Vagina (tissue), 2 donors: ENCODE results near the gene FBXL7. TPM values are rescaled to one million over a fixed set of nuclear protein-coding genes. Genes with fewer than 3 reads are reported as not detected.

Experiments
- DNase-seq, 2 donors: peaks; one replicate each; pipeline ENCODE4 v3.0.0-alpha.2; 2017; ENCODE audit errors: extremely low spot score in 2 of 2
- H3K27ac ChIP-seq: fragments of 200-600 bp; sonication (generic); one replicate; pipeline ENCODE4 v1.5.1; 2019
- H3K27me3 ChIP-seq: fragments of 200-600 bp; sonication (generic); one replicate; pipeline ENCODE4 v1.5.1; 2019
- H3K36me3 ChIP-seq, 2 donors: fragments of 200-600 bp; sonication (generic); one replicate each; pipeline ENCODE4 v1.5.1; 2017 to 2019
- H3K4me1 ChIP-seq: fragments of 200-600 bp; sonication (generic); one replicate; pipeline ENCODE4 v1.5.1; 2019
- H3K4me3 ChIP-seq, 2 donors: fragments of 200-600 bp; sonication (generic); 1 replicate in 1 of 2; 2 replicates in 1 of 2; pipeline ENCODE4 v1.5.1; 2016 to 2019
- H3K9me3 ChIP-seq: fragments of 200-600 bp; sonication (generic); one replicate; pipeline ENCODE4 v1.5.1; 2019
- POLR2A ChIP-seq, 2 donors: fragments of 450-650 bp; IDR thresholded peaks; one replicate each; pipeline ENCODE4 v1.6.1; 2017; ENCODE audit warnings: antibody characterized with exemption in 2 of 2, mild to moderate bottlenecking in 2 of 2, moderate library complexity in 2 of 2
- POLR2AphosphoS5 ChIP-seq, 2 donors: sonication (generic); formaldehyde crosslinking; IDR thresholded peaks; one replicate each; pipeline ENCODE4 v1.9.0; 2017; ENCODE audit warnings: antibody characterized with exemption in 2 of 2, mild to moderate bottlenecking in 2 of 2, low read depth in 1 of 2; ENCODE audit not compliant: insufficient read depth in 1 of 2
- intact Hi-C: fragments of 100-400 bp; cut with DNase I; formaldehyde crosslinking; loops from one replicate; pipeline ENCODE4 v1.15.1; 2023
- total RNA-seq: library from RNA; depleted of rRNA; stranded (reverse); fragments of >200 nt; gene quantifications from one replicate; pipeline ENCODE4 v1.2.3, GENCODE V29; 2016
- TF ChIP-seq, protein P1 (sequence below), 3 experiments: fragments of 450-650 bp in 2 of 3; fragments of 200-600 bp in 1 of 3; sonication (generic) in 1 of 3; IDR thresholded peaks; one replicate each; pipeline ENCODE4 v1.5.1; 2017 to 2019; ENCODE audit warnings: antibody characterized with exemption in 3 of 3, mild to moderate bottlenecking in 2 of 3, moderate library complexity in 2 of 3

The FBXL7 gene
- total RNA-seq, 1 donor from 2014 or later, result 21.1 TPM

DNA sequence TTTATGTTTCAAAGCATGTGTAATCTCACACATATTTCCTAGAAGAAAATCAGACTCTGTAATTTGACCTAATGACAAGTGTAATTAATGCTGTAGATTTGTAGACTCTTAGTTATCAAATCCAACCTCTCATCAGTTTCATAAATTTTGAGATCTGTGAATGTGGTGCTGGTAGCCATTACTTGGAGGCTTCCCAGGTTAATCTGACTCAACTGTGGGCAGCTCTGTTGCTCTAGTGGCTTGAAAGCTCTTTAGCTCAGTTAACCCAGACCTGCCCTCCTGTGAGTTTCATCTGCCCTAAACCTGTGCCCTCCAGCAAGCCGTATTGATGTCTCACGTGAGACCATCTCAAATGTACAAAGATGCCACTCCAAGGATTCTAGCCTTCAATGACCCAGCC is 323.4 kb downstream of the FBXL7 start:
- no peak overlapping the region for H3K4me3 ChIP-seq
- intact Hi-C loops, result loop anchor here (10.0 kb wide), 1 partner anchor 439 kb away; no protein-coding TSS in a partner anchor
- no peaks in the 10 kb centered on the region for H3K36me3 ChIP-seq
- no peaks in the 10 kb centered on the region for H3K4me1 ChIP-seq
- no peak overlapping the region for H3K27ac ChIP-seq
- no peak for DNase-seq
- H3K27me3 ChIP-seq, result no peaks in the 10 kb centered on the region
- TF ChIP-seq, protein P1, sequence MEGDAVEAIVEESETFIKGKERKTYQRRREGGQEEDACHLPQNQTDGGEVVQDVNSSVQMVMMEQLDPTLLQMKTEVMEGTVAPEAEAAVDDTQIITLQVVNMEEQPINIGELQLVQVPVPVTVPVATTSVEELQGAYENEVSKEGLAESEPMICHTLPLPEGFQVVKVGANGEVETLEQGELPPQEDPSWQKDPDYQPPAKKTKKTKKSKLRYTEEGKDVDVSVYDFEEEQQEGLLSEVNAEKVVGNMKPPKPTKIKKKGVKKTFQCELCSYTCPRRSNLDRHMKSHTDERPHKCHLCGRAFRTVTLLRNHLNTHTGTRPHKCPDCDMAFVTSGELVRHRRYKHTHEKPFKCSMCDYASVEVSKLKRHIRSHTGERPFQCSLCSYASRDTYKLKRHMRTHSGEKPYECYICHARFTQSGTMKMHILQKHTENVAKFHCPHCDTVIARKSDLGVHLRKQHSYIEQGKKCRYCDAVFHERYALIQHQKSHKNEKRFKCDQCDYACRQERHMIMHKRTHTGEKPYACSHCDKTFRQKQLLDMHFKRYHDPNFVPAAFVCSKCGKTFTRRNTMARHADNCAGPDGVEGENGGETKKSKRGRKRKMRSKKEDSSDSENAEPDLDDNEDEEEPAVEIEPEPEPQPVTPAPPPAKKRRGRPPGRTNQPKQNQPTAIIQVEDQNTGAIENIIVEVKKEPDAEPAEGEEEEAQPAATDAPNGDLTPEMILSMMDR (IDR thresholded peaks at IDR 0.05), result no peak
- TF ChIP-seq POLR2AphosphoS5 (IDR thresholded peaks at IDR 0.05; ENCODE audit: insufficient read depth in 1 of 2, low read depth in 1 of 2) (no peak), POLR2A (IDR thresholded peaks at IDR 0.05) (no peak)
- no peaks in the 10 kb centered on the region for H3K9me3 ChIP-seq

DNA sequence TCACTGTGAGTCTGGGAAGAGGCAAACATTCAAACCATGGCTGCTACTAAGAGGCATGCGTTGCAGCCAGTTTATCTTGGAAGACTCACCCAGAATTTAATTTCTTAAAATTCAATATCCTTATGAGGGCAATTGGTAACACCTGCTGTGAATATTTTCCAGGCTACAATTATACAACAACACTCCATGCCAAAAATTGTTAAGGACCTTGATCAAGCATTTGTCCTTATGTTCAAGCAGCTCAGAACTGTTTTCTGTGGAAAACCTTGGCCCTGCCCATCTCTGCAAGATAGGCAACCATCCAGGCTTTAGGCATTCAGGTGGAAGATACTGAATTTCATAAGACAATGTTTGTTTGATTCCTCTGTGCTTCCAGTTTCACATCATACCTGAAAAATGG is 327.8 kb downstream of the FBXL7 start:
- DNase-seq, result no peak
- intact Hi-C loops, result loop anchor here (10.0 kb wide), 1 partner anchor 443 kb away; no protein-coding TSS in a partner anchor
- Histone ChIP-seq H3K36me3 (no peaks in the 10 kb centered on the region), H3K4me1 (peaks cover 15% of the 10 kb centered on the region), H3K4me3 (no peak overlapping the region), H3K9me3 (no peaks in the 10 kb centered on the region), H3K27me3 (no peaks in the 10 kb centered on the region), H3K27ac (no peak overlapping the region)
- TF ChIP-seq, protein P1 (IDR thresholded peaks at IDR 0.05), result no peak
- no peak for TF ChIP-seq POLR2AphosphoS5 (IDR thresholded peaks at IDR 0.05; ENCODE audit: insufficient read depth in 1 of 2, low read depth in 1 of 2)
- no peak for TF ChIP-seq POLR2A (IDR thresholded peaks at IDR 0.05)

DNA sequence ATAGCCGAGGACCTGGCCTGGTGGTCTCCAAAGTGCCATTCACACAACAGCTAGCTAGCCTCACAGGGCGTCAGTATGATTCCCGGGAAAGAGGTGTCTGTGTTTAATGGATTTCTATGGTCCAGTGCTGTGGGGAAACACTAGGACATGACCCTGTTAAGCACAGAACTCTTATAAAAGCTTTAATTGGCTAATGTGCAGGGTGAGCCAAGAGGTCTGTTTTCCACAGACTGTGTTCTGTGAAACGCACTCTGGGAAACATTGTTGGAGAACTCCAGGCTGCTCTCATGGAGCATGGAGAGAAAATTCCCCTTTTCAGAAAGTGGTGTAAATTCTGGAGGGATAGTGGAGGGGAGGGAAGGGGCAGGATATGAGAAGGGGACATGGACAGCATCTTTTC is 331.4 kb downstream of the FBXL7 start:
- no peaks in the 10 kb centered on the region for H3K36me3 ChIP-seq

DNA sequence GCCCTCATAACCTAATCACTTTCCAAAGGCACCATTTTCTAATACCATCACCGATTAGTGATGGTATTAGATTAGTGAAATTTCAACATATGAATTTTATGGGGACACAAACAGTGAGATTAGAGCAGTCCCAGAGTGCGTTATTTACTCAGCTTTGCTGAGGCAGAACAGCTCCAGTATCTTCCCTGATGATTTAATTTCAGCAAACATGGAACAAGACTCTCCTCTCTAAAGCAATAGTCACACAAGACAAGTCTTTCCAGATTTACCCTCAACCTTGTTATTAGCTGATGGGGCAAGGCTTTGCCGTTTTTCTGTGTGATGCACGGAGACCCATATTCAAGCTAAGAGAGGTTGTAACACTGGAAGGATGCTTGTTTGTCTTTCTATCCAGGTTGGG is 333.4 kb downstream of the FBXL7 start:
- Histone ChIP-seq H3K4me1 (peaks cover 30% of the 10 kb centered on the region), H3K27ac (no peak overlapping the region), H3K36me3 (no peaks in the 10 kb centered on the region), H3K27me3 (no peaks in the 10 kb centered on the region), H3K4me3 (no peak overlapping the region), H3K9me3 (no peaks in the 10 kb centered on the region)
- intact Hi-C loops, result no loop called here
- no peak for DNase-seq
- TF ChIP-seq POLR2AphosphoS5 (IDR thresholded peaks at IDR 0.05; ENCODE audit: insufficient read depth in 1 of 2, low read depth in 1 of 2), result no peak
- TF ChIP-seq, protein P1 (IDR thresholded peaks at IDR 0.05), result no peak
- TF ChIP-seq POLR2A (IDR thresholded peaks at IDR 0.05), result no peak

More for the DNA sequence above, 331.4 kb downstream of the FBXL7 start:
- TF ChIP-seq POLR2A (IDR thresholded peaks at IDR 0.05) (no peak), POLR2AphosphoS5 (IDR thresholded peaks at IDR 0.05; ENCODE audit: insufficient read depth in 1 of 2, low read depth in 1 of 2) (no peak)
- TF ChIP-seq, protein P1 (IDR thresholded peaks at IDR 0.05), result no peak
- no peak overlapping the region for H3K4me3 ChIP-seq
- peaks cover 30% of the 10 kb centered on the region for H3K4me1 ChIP-seq
- DNase-seq, result no peak
- H3K27ac ChIP-seq, result peak overlapping the region; percentile 27
- no peaks in the 10 kb centered on the region for H3K9me3 ChIP-seq
- no peaks in the 10 kb centered on the region for H3K27me3 ChIP-seq
- intact Hi-C loops, result no loop called here

DNA sequence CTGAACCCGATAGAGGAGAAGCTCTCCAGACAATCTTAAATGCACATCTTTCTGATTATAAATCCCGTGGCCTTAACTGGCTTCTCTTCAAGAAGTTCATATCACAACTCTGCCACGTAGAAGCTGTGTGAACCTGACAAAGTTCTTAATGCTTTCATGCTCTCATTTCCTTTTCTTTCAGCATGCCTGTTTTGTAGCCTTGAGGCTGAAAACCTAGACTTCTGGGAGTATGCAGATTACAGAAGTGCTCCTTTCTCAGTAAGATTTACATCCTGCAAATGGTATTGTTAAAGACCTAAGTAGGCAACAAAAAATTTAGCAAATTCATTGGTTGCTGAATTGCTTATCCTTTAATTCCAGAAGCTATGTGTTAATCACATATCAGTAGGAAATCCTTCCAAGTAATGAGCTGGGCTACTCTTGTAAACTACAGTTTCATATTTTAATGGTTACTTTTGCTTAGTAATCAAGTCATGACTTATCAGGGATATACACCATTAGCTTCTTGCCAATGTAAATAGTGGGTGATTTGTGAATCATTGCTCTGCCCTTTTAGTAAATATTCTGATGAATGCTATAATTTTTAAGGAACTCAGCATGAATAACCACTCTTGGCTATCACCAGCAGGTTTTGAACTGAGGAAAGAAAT is 334.7 kb downstream of the FBXL7 start:
- intact Hi-C loops, result no loop called here
- Histone ChIP-seq H3K27ac (no peak overlapping the region), H3K4me1 (peaks cover 30% of the 10 kb centered on the region)

More for the DNA sequence above, 334.7 kb downstream of the FBXL7 start:
- Histone ChIP-seq H3K9me3 (no peaks in the 10 kb centered on the region), H3K4me3 (no peak overlapping the region), H3K36me3 (no peaks in the 10 kb centered on the region), H3K27me3 (no peaks in the 10 kb centered on the region)
- no peak for DNase-seq
- TF ChIP-seq POLR2AphosphoS5 (IDR thresholded peaks at IDR 0.05; ENCODE audit: insufficient read depth in 1 of 2, low read depth in 1 of 2) (no peak), POLR2A (IDR thresholded peaks at IDR 0.05) (no peak)
- TF ChIP-seq, protein P1 (IDR thresholded peaks at IDR 0.05), result no peak
